RWPE1 (cell line): ENCODE data around the gene EDEM3.
A peak's percentile ranks its signal among the peaks of the same experiment; 100 is the strongest.

Experiments
- CTCF ChIA-PET: fragments of 350-600 bp; sonication (Branson Sonifier 250); formaldehyde crosslinking; extraction: SDS; loops from one replicate; lab custom pipeline; 2021; lab: Yijun Ruan, JAX
- POLR2A ChIA-PET: fragments of 400-600 bp; formaldehyde crosslinking; extraction: SDS; loops from one replicate; lab custom pipeline; 2020; ENCODE audit warnings: antibody characterized with exemption; ENCODE audit not compliant: low non-redundant PET; lab: Yijun Ruan, JAX
- DNase-seq: peaks from one replicate; pipeline ENCODE4 v3.0.0; 2012; ENCODE audit warnings: low spot score
- H3K27ac ChIP-seq: fragments of 450-650 bp; 2 replicates; pipeline ENCODE4 v1.5.1; 2017
- CTCF ChIP-seq: fragments of 450-650 bp; conservative IDR thresholded peaks from 2 replicates; pipeline ENCODE4 v1.5.1; 2017; ENCODE audit warnings: low read depth, mild to moderate bottlenecking

The EDEM3 gene

GRCh38 chr1:184800876-184801275 is 46.2 kb upstream of the EDEM3 start:
- ChIA-PET CTCF (no interaction called here), POLR2A (no interaction called here)
- H3K27ac ChIP-seq = no peak overlapping the region
- no peak for TF ChIP-seq CTCF
- DNase-seq = no peak

GRCh38 chr1:184793967-184794366 is 39.3 kb upstream of the EDEM3 start:
- CTCF ChIA-PET = no interaction called here
- POLR2A ChIA-PET = no interaction called here
- no peak overlapping the region for H3K27ac ChIP-seq
- TF ChIP-seq CTCF = no peak
- no peak for DNase-seq

GRCh38 chr1:184792450-184792969 is 37.9 kb upstream of the EDEM3 start:
- no peak for TF ChIP-seq CTCF
- H3K27ac ChIP-seq = peak overlapping the region; percentile 87
- ChIA-PET CTCF (interaction anchor here (0.6 kb wide), 1 partner anchor 264 kb away, joined by 3 read pairs; no protein-coding TSS in a partner anchor), POLR2A (no interaction called here)
- DNase-seq = peak; percentile 88

GRCh38 chr1:184791550-184791900 is 36.9 kb upstream of the EDEM3 start:
- ChIA-PET CTCF (interaction anchor here (0.5 to 0.7 kb wide), 2 partner anchors 113 to 184 kb away, joined by 3 to 4 read pairs; no protein-coding TSS in a partner anchor), POLR2A (no interaction called here)
- TF ChIP-seq CTCF = no peak
- no peak overlapping the region for H3K27ac ChIP-seq
- DNase-seq = no peak

GRCh38 chr1:184790642-184791549 is 36.2 kb upstream of the EDEM3 start:
- no peak overlapping the region for H3K27ac ChIP-seq
- TF ChIP-seq CTCF = no peak
- DNase-seq = no peak
- CTCF ChIA-PET = interaction anchor here (0.7 kb wide), 1 partner anchor 191 kb away, joined by 3 read pairs; no protein-coding TSS in a partner anchor
- POLR2A ChIA-PET = no interaction called here

GRCh38 chr1:184789884-184790283 is 35.2 kb upstream of the EDEM3 start:
- TF ChIP-seq CTCF = no peak
- H3K27ac ChIP-seq = no peak overlapping the region
- ChIA-PET POLR2A (no interaction called here), CTCF (interaction anchor here (0.7 kb wide), 1 partner anchor 192 kb away, joined by 3 read pairs; no protein-coding TSS in a partner anchor)
- no peak for DNase-seq
